NB4 (cell line): ENCODE results near the gene TMEM126A.
"Not testable (repeated sequence)": the region's sequence is repeated elsewhere in the genome, so short reads cannot be mapped to it uniquely, and the experiment has no call there.

Experiments used
- DNase-seq: peaks from one replicate; pipeline ENCODE4 v3.0.0; 2010; ENCODE audit warnings: low read depth
- H3K4me3 ChIP-seq: one replicate; pipeline ENCODE4 v1.5.1; 2011; ENCODE audit warnings: mild to moderate bottlenecking, low read depth, low read length, moderate library complexity
- CTCF ChIP-seq: IDR thresholded peaks from one replicate; pipeline ENCODE4 v1.5.1; 2012; ENCODE audit warnings: low read depth, low read length
- MAX ChIP-seq: IDR thresholded peaks from 2 replicates; pipeline ENCODE4 v1.6.1; 2011; ENCODE audit warnings: low read depth, low read length
- MYC ChIP-seq: IDR thresholded peaks from 2 replicates; pipeline ENCODE4 v1.6.1; 2011; ENCODE audit warnings: low read depth, low read length
- POLR2A ChIP-seq: IDR thresholded peaks from 2 replicates; pipeline ENCODE4 v1.6.1; 2011; ENCODE audit warnings: mild to moderate bottlenecking; ENCODE audit not compliant: insufficient read length; ENCODE audit errors: extremely low read depth

The TMEM126A gene

GRCh38 chr11:85664615-85665481 is 17.1 kb downstream of the TMEM126A start, which contains the start of gene CREBZF:
CREBZF (minus strand) TSS chr11:85665129; CDS start chr11:85664875, 254 bp downstream.
- H3K4me3 ChIP-seq: peak within 1 kb of the TSS; percentile 80
- TF ChIP-seq MAX (peak; percentile 51), MYC (peak; percentile 76), CTCF (no peak), POLR2A (peak; percentile 97)

GRCh38 chr11:85665733-85666132 is 18.0 kb downstream of the TMEM126A start:
- DNase-seq: peak; percentile 39
- TF ChIP-seq CTCF (no peak), POLR2A (no peak), MYC (no peak)
- no peak overlapping the region for H3K4me3 ChIP-seq

More at GRCh38 chr11:85664615-85665481, 17.1 kb downstream of the TMEM126A start, which contains the start of gene CREBZF:
- peak; percentile 98 for DNase-seq

GRCh38 chr11:85666687-85667086 is 18.9 kb downstream of the TMEM126A start:
- no peak overlapping the region for H3K4me3 ChIP-seq
- DNase-seq: no peak
- TF ChIP-seq MYC (no peak), POLR2A (no peak), MAX (no peak), CTCF (no peak)

GRCh38 chr11:85668157-85668556 is 20.4 kb downstream of the TMEM126A start:
- TF ChIP-seq POLR2A: no peak
- TF ChIP-seq MAX: no peak
- no peak for TF ChIP-seq CTCF
- TF ChIP-seq MYC: no peak
- H3K4me3 ChIP-seq: no peak overlapping the region
- no peak for DNase-seq

GRCh38 chr11:85670949-85671663 is 23.3 kb downstream of the TMEM126A start:
- DNase-seq, H3K4me3 ChIP-seq: not testable (repeated sequence)

GRCh38 chr11:85672105-85672902 is 24.5 kb downstream of the TMEM126A start:
- H3K4me3 ChIP-seq: no peak overlapping the region
- DNase-seq: no peak
- no peak for TF ChIP-seq MYC
- no peak for TF ChIP-seq MAX
- no peak for TF ChIP-seq POLR2A
- TF ChIP-seq CTCF: no peak
